SJSA1 (cell line): Measurements from ENCODE around the gene AATK. TPM values are rescaled to one million over a fixed set of nuclear protein-coding genes. Genes with fewer than 3 reads are reported as not detected.
"Not testable (repeated sequence)": the region's sequence is repeated elsewhere in the genome, so short reads cannot be mapped to it uniquely, and the experiment has no call there.

Experiments used
- DNase-seq, 2 experiments: peaks; one replicate each; pipeline ENCODE4 v3.0.0-alpha.2; 2015 to 2020; ENCODE audit warnings: low spot score in 2 of 2, low read depth in 1 of 2
- H3K27ac ChIP-seq: fragments of 250-450 bp; sonication (Bioruptor Pico); 2 replicates; pipeline ENCODE4 v1.5.1; 2020; ENCODE audit warnings: mild to moderate bottlenecking, moderate library complexity
- H3K27me3 ChIP-seq: fragments of 250-450 bp; sonication (Bioruptor Pico); replicated peaks from 2 replicates; pipeline ENCODE4 v1.5.1; 2020; ENCODE audit warnings: mild to moderate bottlenecking, moderate library complexity
- H3K36me3 ChIP-seq: fragments of 250-450 bp; sonication (Bioruptor Pico); 2 replicates; pipeline ENCODE4 v1.5.1; 2020; ENCODE audit warnings: mild to moderate bottlenecking
- H3K4me1 ChIP-seq: fragments of 250-450 bp; sonication (Bioruptor Pico); replicated peaks from 2 replicates; pipeline ENCODE4 v1.6.1; 2021; ENCODE audit warnings: mild to moderate bottlenecking
- H3K4me3 ChIP-seq: fragments of 250-450 bp; sonication (Bioruptor Pico); 2 replicates; pipeline ENCODE4 v1.5.1; 2020; ENCODE audit warnings: mild to moderate bottlenecking
- H3K9me3 ChIP-seq: fragments of 250-450 bp; sonication (Bioruptor Pico); replicated peaks from 2 replicates; pipeline ENCODE4 v1.5.1; 2020; ENCODE audit warnings: mild to moderate bottlenecking
- total RNA-seq: library from RNA; depleted of rRNA; stranded (reverse); fragments of >200 nt; shearing (Covaris generic); gene quantifications from 2 replicates; pipeline ENCODE4 v1.2.3, GENCODE V29; 2014

The AATK gene
- total RNA-seq, 1 experiment from 2014 or later: 0.18 TPM

- Histone ChIP-seq H3K9me3 (no peaks in the 10 kb centered on the region), H3K4me1 (peaks cover 12% of the 10 kb centered on the region), H3K27me3 (peaks cover 3% of the 10 kb centered on the region; the same call in 1 of the 2 replicates), H3K27ac (no peak overlapping the region), H3K36me3 (no peaks in the 10 kb centered on the region), H3K4me3 (no peak overlapping the region)
- no peak for DNase-seq
These were observed 17.4 kb downstream of the AATK start for GRCh38 chr17:81148571-81148970.

GRCh38 chr17:81147701-81148100, 18.3 kb downstream of the AATK start:
- Histone ChIP-seq H3K27ac (no peak overlapping the region), H3K4me3 (no peak overlapping the region), H3K36me3 (no peaks in the 10 kb centered on the region), H3K4me1 (peaks cover 8% of the 10 kb centered on the region), H3K9me3 (no peaks in the 10 kb centered on the region), H3K27me3 (peaks cover 3% of the 10 kb centered on the region; the same call in 1 of the 2 replicates)
- no peak for DNase-seq

DNA sequence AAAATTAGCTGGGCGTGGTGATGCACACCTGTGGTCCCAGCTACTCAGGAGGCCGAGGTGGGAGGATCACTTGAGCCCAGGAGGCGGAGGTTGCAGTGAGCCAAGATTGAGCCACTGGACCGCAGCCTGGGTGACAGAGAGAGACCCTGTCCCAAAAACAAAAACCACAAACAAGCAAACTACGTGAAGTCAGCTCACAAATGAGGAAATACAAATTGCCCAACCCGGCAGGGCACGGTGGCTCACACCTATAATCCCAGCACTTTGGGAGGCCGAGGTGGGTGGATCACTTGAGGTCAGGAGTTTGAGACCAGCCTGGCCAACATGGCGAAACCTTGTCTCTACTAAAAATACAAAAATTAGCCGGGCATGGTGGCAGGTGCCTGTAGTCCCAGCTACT, 19.8 kb downstream of the AATK start:
- H3K4me3 ChIP-seq, H3K36me3 ChIP-seq, DNase-seq, H3K27me3 ChIP-seq, H3K27ac ChIP-seq, H3K9me3 ChIP-seq: not testable (repeated sequence)
- H3K4me1 ChIP-seq: peaks cover 10% of the 10 kb centered on the region

DNA sequence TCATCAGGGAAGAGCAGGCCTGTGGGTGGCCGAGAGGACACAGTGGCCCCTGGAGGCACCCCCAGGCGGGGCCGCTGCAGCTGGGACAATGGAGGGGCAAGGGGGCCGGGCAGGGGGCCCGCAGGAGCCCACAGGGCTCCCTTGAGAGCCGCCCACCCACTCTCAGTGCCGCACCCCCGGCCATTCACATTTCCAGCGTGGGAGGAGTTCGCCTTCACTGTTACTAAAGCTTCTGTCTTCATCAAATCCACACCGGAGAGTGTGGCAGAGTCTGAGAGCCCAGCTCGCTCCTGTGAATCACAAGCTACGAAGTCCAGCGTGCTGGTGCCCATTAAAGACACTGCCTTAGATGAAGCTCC, 21.6 kb downstream of the AATK start:
- Histone ChIP-seq H3K27me3 (peaks cover 3% of the 10 kb centered on the region; the same call in 1 of the 2 replicates), H3K36me3 (no peaks in the 10 kb centered on the region), H3K27ac (no peak overlapping the region), H3K4me3 (no peak overlapping the region), H3K4me1 (peaks cover 10% of the 10 kb centered on the region), H3K9me3 (no peaks in the 10 kb centered on the region)
- no peak for DNase-seq

GRCh38 chr17:81143717-81144422, 22.2 kb downstream of the AATK start:
- Histone ChIP-seq H3K4me3 (no peak overlapping the region), H3K4me1 (peaks cover 10% of the 10 kb centered on the region), H3K36me3 (no peaks in the 10 kb centered on the region), H3K27me3 (peaks cover 3% of the 10 kb centered on the region; the same call in 1 of the 2 replicates), H3K27ac (no peak overlapping the region), H3K9me3 (0 out of 2 replicates have a peak, but pooled peaks cover 2% of the 10 kb centered on the region)
- DNase-seq: no peak

GRCh38 chr17:81143200-81143527, 22.9 kb downstream of the AATK start:
- DNase-seq: no peak
- Histone ChIP-seq H3K27me3 (peaks cover 3% of the 10 kb centered on the region; the same call in 1 of the 2 replicates), H3K27ac (no peak overlapping the region), H3K36me3 (no peaks in the 10 kb centered on the region), H3K4me3 (no peak overlapping the region), H3K4me1 (peaks cover 10% of the 10 kb centered on the region), H3K9me3 (peaks cover 6% of the 10 kb centered on the region)

DNA sequence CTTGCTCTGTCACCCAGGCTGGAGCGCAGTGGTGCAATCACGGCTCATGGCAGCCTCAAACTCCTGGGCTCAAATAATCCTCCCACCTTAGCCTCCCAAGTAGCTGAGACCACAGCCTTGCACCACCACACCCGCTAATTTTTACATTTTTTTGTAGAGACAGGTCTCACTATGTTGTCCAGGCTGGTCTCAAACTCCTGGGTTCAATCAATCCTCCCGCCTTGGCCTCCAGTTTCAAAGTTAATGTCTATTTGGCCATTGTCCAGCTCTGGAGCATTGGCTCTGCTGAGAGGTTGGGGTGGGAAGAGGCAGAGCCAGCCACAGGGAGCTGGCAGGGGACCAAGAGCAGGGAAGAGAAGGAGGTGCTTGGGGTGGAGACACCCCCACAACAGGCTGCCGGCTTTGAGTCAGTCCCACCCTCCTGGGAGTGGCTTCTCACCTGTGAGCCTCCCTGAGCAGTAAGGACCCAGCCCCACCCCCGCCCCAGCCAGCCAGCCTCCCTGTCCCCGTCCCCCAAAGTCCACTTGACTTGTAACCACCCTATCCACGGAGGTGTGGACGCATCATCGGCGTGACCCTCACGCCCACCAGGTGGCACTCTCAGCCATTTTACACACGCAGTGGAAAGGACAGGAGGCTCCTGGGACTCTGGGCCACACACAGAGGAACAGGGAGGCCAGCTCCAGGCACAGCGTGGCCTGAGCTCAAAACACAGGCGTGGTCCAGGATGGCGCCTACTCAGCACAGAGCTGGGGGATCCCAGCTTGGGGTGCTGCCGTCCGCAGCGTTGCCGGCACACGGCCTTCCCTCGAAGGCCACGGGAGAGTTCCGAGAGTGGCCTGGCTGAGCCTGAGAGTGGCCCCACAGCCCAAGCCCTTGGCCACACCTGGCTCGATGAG, 23.5 kb downstream of the AATK start:
- Histone ChIP-seq H3K9me3 (peaks cover 12% of the 10 kb centered on the region), H3K4me1 (peaks cover 10% of the 10 kb centered on the region), H3K4me3 (no peak overlapping the region), H3K27ac (no peak overlapping the region), H3K27me3 (peaks cover 2% of the 10 kb centered on the region; the same call in 1 of the 2 replicates), H3K36me3 (no peaks in the 10 kb centered on the region)
- DNase-seq: peak; percentile 75 to 91

GRCh38 chr17:81140695-81141094, 25.3 kb downstream of the AATK start:
- Histone ChIP-seq H3K4me1 (peaks cover 10% of the 10 kb centered on the region), H3K9me3 (peaks cover 15% of the 10 kb centered on the region), H3K36me3 (no peaks in the 10 kb centered on the region), H3K27me3 (no peaks in the 10 kb centered on the region; the same call in 1 of the 2 replicates), H3K4me3 (no peak overlapping the region), H3K27ac (no peak overlapping the region)
- no peak for DNase-seq

DNA sequence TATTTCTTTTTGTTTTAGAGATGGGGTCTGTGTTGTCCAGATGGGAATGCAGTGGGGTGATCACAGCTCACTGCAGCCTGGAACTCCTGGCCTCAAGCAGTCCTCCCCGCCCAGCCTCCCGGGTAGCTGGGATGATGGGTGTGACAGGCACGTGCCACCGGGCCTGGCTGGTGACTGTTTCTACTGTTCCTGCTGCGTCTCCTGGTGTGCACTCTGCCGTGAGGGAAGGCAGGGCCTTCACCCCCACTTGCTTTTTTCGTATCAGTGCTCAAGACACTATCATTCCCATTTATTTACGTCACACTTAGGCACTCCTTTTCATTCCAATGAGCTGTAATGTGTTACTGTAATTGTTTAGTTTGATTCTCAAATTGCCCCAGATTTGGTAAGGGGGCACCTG, 26.0 kb downstream of the AATK start:
- Histone ChIP-seq H3K27me3 (peaks cover 3% of the 10 kb centered on the region; the same call in 1 of the 2 replicates), H3K4me1 (peaks cover 10% of the 10 kb centered on the region), H3K9me3 (peaks cover 15% of the 10 kb centered on the region), H3K4me3 (no peak overlapping the region), H3K36me3 (no peaks in the 10 kb centered on the region), H3K27ac (no peak overlapping the region)
- no peak for DNase-seq

- no peak for DNase-seq
- Histone ChIP-seq H3K27ac (no peak overlapping the region), H3K4me1 (peaks cover 10% of the 10 kb centered on the region), H3K9me3 (peaks cover 15% of the 10 kb centered on the region), H3K4me3 (no peak overlapping the region), H3K36me3 (no peaks in the 10 kb centered on the region), H3K27me3 (peaks cover 3% of the 10 kb centered on the region; the same call in 1 of the 2 replicates)
These were observed 26.6 kb downstream of the AATK start for GRCh38 chr17:81139428-81139827.

DNA sequence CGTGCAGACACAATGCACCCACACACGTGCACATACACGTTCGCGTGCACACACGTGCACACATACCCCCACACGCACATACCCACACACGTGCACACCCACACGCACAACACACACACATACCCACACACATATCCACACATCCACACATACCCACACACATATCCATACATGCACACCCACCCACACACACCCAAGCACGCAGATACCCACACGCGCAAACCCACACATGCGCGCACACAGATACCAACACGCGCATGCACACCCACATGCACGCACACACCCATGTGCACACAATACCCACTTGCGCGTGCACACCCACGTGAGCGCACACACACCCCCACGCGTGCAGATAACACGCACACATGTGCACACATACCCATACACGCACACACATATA, 27.5 kb downstream of the AATK start:
- DNase-seq: no peak
- H3K27ac ChIP-seq: no peak overlapping the region
- H3K27me3 ChIP-seq: peaks cover 3% of the 10 kb centered on the region; the same call in 1 of the 2 replicates
- H3K9me3 ChIP-seq: peaks cover 15% of the 10 kb centered on the region
- H3K4me3 ChIP-seq: no peak overlapping the region
- H3K4me1 ChIP-seq: peaks cover 10% of the 10 kb centered on the region
- H3K36me3 ChIP-seq: no peaks in the 10 kb centered on the region

DNA sequence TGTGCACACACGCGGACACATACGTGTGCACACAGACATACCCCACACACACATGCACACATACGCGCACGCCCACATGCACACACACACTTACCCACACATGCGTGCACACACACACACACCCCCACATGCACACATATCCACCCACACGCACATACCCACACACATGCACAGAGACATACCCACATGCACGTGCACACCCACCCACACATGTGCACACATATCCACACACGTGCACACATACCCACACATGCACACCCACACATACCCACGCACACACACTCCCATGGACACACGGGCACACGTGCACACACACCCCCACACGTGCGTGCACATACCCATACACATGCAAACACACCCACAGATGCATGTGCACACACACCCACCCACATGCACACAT, 27.9 kb downstream of the AATK start:
- Histone ChIP-seq H3K4me1 (peaks cover 9% of the 10 kb centered on the region), H3K9me3 (peaks cover 15% of the 10 kb centered on the region), H3K27me3 (peaks cover 3% of the 10 kb centered on the region; the same call in 1 of the 2 replicates), H3K27ac (no peak overlapping the region), H3K36me3 (no peaks in the 10 kb centered on the region), H3K4me3 (no peak overlapping the region)
- DNase-seq: no peak

- Histone ChIP-seq H3K9me3 (peaks cover 15% of the 10 kb centered on the region), H3K27me3 (peaks cover 3% of the 10 kb centered on the region), H3K27ac (no peak overlapping the region), H3K4me1 (peaks cover under 1% of the 10 kb centered on the region), H3K4me3 (no peak overlapping the region), H3K36me3 (no peaks in the 10 kb centered on the region)
- DNase-seq: no peak
These were observed 28.8 kb downstream of the AATK start for GRCh38 chr17:81137248-81137647.

- H3K27ac ChIP-seq: no peak overlapping the region
- no peak for DNase-seq
- peaks cover 3% of the 10 kb centered on the region for H3K27me3 ChIP-seq
- no peaks in the 10 kb centered on the region for H3K36me3 ChIP-seq
- H3K9me3 ChIP-seq: peaks cover 15% of the 10 kb centered on the region
- no peak overlapping the region for H3K4me3 ChIP-seq
- H3K4me1 ChIP-seq: no peaks in the 10 kb centered on the region
These were observed 29.7 kb downstream of the AATK start for GRCh38 chr17:81136366-81136765.
